Esophagus muscularis mucosa (tissue), 4 donors: ENCODE data around the gene SLC30A2.

ENCODE experiments used
- CTCF ChIP-seq, 3 experiments: fragments of 200-600 bp in 2 of 3; fragments of 450-650 bp in 1 of 3; sonication (generic) in 2 of 3; IDR thresholded peaks; one replicate each; pipeline ENCODE4 v1.5.1; 2017 to 2019; ENCODE audit warnings: antibody characterized with exemption in 3 of 3, mild to moderate bottlenecking in 2 of 3, moderate library complexity in 1 of 3
- EP300 ChIP-seq: sonication (generic); formaldehyde crosslinking; IDR thresholded peaks from one replicate; pipeline ENCODE4 v1.6.1; 2017; ENCODE audit warnings: antibody characterized with exemption
- POLR2A ChIP-seq: fragments of 450-650 bp; IDR thresholded peaks from one replicate; pipeline ENCODE4 v1.6.1; 2017; ENCODE audit warnings: antibody characterized with exemption, moderate library complexity, mild to moderate bottlenecking, low read depth
- POLR2AphosphoS5 ChIP-seq, 2 donors: sonication (generic); formaldehyde crosslinking; IDR thresholded peaks; one replicate each; pipeline ENCODE4 v1.6.1; 2017; ENCODE audit warnings: antibody characterized with exemption in 2 of 2

GRCh38 chr1:26059906-26060305, 14.0 kb upstream of the SLC30A2 start:
- TF ChIP-seq POLR2A (no peak), CTCF (IDR thresholded peaks at IDR 0.05) (no peak), POLR2AphosphoS5 (IDR thresholded peaks at IDR 0.05) (no peak), EP300 (no peak)
